ENCODE data around the gene CDC42EP2.

CDC42EP2 gene

DNA sequence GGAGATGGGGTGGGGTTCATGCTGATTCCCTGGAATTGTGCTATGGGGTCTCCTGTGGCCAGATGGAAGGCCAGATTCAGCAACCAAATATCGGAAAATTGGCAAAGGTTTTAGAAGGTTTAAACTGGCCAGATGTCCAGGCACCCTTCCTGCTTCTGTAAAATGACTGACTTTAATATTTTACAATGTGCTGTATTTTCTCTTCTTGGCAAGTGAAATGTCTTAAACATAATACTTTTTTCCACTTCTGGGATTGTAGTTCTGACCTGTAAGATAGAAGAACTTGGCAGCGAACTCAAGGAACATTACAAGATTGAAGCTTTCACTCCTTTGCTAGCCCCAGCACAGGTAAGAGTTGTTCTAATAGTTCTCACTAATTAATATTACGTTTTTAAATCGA, 35.4 kb upstream of the CDC42EP2 start:
- TF ChIP-seq GABPA (IDR thresholded peaks at IDR 0.05; ENCODE audit: low read depth) (no peak), POLR2AphosphoS5 (IDR thresholded peaks at IDR 0.05; ENCODE audit: low read depth) (no peak), SPI1 (IDR thresholded peaks at IDR 0.05; ENCODE audit: borderline replicate concordance, low read depth) (no peak), CTCF (IDR thresholded peaks at IDR 0.05; ENCODE audit: insufficient read depth, low read length) (no peak)
- TF ChIP-seq, protein P1, sequence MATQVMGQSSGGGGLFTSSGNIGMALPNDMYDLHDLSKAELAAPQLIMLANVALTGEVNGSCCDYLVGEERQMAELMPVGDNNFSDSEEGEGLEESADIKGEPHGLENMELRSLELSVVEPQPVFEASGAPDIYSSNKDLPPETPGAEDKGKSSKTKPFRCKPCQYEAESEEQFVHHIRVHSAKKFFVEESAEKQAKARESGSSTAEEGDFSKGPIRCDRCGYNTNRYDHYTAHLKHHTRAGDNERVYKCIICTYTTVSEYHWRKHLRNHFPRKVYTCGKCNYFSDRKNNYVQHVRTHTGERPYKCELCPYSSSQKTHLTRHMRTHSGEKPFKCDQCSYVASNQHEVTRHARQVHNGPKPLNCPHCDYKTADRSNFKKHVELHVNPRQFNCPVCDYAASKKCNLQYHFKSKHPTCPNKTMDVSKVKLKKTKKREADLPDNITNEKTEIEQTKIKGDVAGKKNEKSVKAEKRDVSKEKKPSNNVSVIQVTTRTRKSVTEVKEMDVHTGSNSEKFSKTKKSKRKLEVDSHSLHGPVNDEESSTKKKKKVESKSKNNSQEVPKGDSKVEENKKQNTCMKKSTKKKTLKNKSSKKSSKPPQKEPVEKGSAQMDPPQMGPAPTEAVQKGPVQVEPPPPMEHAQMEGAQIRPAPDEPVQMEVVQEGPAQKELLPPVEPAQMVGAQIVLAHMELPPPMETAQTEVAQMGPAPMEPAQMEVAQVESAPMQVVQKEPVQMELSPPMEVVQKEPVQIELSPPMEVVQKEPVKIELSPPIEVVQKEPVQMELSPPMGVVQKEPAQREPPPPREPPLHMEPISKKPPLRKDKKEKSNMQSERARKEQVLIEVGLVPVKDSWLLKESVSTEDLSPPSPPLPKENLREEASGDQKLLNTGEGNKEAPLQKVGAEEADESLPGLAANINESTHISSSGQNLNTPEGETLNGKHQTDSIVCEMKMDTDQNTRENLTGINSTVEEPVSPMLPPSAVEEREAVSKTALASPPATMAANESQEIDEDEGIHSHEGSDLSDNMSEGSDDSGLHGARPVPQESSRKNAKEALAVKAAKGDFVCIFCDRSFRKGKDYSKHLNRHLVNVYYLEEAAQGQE (IDR thresholded peaks at IDR 0.05; ENCODE audit: insufficient replicate concordance, low read depth), result no peak
- Histone ChIP-seq H3K27ac (replicated peaks) (no peak overlapping the region), H3K4me3 (replicated peaks; ENCODE audit: insufficient read depth, low read length) (no peak overlapping the region), H3K27me3 (ENCODE audit: insufficient read depth, poor library complexity, severe bottlenecking) (no peaks in the 10 kb centered on the region)
- no peak for DNase-seq (ENCODE audit: low read depth in 1 of 2, low spot score in 1 of 2)

DNA sequence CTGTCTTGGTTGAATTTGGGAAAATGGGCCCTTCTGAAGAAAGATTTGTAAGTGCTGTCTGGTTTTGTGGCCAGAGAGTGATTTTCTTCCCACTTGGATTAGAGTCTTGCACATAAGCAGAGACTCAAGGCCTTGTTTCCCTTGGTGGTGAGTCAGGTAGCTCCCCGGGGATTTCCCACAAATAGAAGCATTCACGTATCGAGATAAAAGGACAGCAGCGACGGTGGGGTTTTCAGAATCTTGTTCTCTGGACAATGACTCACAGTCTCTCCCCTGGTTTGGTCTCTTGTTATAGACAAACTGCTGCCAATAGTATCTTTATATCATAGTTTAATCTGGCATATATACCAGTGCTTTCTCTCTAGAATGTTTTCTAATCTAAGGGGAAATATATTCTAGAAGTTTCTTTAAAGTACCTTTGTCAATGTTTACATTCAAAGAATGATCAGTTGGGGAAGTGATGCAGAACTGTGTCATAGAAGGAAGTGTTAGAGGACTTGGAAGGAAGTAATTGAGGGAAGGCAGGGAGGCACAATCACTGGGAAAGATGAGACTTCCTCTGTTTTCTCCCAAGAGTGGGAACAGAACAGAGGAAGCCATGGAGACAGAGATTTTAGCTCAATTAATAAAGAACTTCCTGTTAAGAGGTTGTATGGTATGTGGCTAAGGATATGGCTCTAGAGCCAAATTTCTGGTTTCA, 34.8 kb upstream of the CDC42EP2 start:
- Histone ChIP-seq H3K27ac (replicated peaks) (no peak overlapping the region), H3K4me3 (replicated peaks; ENCODE audit: insufficient read depth, low read length) (no peak overlapping the region), H3K27me3 (ENCODE audit: insufficient read depth, poor library complexity, severe bottlenecking) (no peaks in the 10 kb centered on the region)
- DNase-seq (ENCODE audit: low read depth in 1 of 2, low spot score in 1 of 2), result no peak
- TF ChIP-seq, protein P1 (IDR thresholded peaks at IDR 0.05; ENCODE audit: insufficient replicate concordance, low read depth), result no peak
- TF ChIP-seq SPI1 (IDR thresholded peaks at IDR 0.05; ENCODE audit: borderline replicate concordance, low read depth), result no peak
- no peak for TF ChIP-seq GABPA (IDR thresholded peaks at IDR 0.05; ENCODE audit: low read depth)

- no peak for DNase-seq (ENCODE audit: low read depth in 1 of 2, low spot score in 1 of 2)
- TF ChIP-seq GABPA (IDR thresholded peaks at IDR 0.05; ENCODE audit: low read depth) (no peak), POLR2AphosphoS5 (IDR thresholded peaks at IDR 0.05; ENCODE audit: low read depth) (no peak)
- Histone ChIP-seq H3K27me3 (ENCODE audit: insufficient read depth, poor library complexity, severe bottlenecking) (no peaks in the 10 kb centered on the region), H3K27ac (replicated peaks) (no peak overlapping the region), H3K4me3 (replicated peaks; ENCODE audit: insufficient read depth, low read length) (no peak overlapping the region)
Measured at GRCh38 chr11:65280646-65281045, 34.0 kb upstream of the CDC42EP2 start.

- TF ChIP-seq POLR2AphosphoS5 (IDR thresholded peaks at IDR 0.05; ENCODE audit: low read depth), result no peak
- no peak for TF ChIP-seq GABPA (IDR thresholded peaks at IDR 0.05; ENCODE audit: low read depth)
- TF ChIP-seq SPI1 (IDR thresholded peaks at IDR 0.05; ENCODE audit: borderline replicate concordance, low read depth), result no peak
- TF ChIP-seq, protein P1 (IDR thresholded peaks at IDR 0.05; ENCODE audit: insufficient replicate concordance, low read depth), result no peak
- no peak for TF ChIP-seq CTCF (IDR thresholded peaks at IDR 0.05; ENCODE audit: insufficient read depth, low read length)
Measured at GRCh38 chr11:65286686-65287085, 28.0 kb upstream of the CDC42EP2 start.

More at GRCh38 chr11:65286686-65287085, 28.0 kb upstream of the CDC42EP2 start:
- DNase-seq (ENCODE audit: low read depth in 1 of 2, low spot score in 1 of 2), result no peak
- Histone ChIP-seq H3K4me3 (replicated peaks; ENCODE audit: insufficient read depth, low read length) (no peak overlapping the region), H3K27ac (replicated peaks) (no peak overlapping the region), H3K27me3 (ENCODE audit: insufficient read depth, poor library complexity, severe bottlenecking) (no peaks in the 10 kb centered on the region)

All from HL-60 (cell line).